ENCODE measurements around the gene FNDC5. TPM values are rescaled to one million over a fixed set of nuclear protein-coding genes. Genes with fewer than 3 reads are reported as not detected.

FNDC5 gene
- total and polyA plus RNA-seq, 9 of the 15 experiments (the other 6 are each of a cell fraction or from before 2014, with no cell fraction given) = 0.06 to 2.1 (median 0.22) TPM

DNA sequence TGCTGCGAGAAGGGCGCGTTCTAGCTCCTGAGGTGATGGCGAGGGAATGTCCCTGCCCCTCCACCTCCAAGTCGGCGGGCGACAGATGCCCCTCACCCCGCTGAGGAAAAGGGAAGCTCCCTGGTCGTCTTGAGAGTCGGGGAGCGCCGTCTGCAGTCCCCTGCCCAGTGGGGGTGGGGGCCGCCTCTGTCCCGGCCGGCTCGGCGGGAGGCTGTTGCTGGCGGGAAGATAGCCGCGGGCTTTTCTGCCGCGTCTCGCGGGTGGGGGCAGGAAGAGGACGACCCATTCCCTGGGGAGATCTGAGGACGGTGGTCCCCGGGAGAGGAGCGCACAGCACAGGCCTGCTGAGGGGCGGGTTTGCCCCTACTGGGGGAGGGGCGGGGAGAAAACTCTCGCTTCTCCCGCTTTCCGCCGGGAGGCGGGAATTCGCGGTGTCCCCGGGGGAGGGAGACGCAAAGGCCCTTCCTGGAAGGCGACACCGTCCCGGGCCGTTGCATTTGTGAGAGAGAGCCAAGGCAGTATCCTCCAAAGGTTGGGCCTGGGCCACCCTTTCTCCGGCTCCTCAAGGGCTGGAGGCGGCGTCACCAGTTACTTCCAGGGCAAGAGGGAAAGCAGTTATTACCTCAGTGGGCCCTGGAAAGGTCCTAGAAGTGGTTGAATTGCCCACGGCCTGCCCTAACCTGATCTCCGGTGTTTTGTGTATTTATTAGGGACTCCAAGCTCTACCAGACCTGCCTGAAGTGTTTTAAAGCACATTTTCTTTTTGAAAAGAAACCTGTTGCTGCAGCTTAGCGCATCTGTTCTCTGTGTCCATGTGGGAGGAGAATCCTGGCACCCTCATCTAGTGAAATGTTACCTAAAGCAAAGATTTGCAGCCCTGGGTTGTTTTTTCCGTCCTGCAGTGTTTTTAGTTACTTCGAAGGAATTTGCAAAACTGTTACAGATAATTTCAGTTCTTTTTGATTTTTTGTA, 52.6 kb downstream of the FNDC5 start (continued):
- TF ChIP-seq ZNF76 (CRISPR knock-in tag; IDR thresholded peaks at IDR 0.05; ENCODE audit: borderline replicate concordance) = 0 out of 2 replicates have a peak, but pooled peaks have one; percentile 33
- TF ChIP-seq SUPT5H (IDR thresholded peaks at IDR 0.05) = peak; percentile 64; the same call in 1 of the 2 replicates
- TF ChIP-seq, protein P1, sequence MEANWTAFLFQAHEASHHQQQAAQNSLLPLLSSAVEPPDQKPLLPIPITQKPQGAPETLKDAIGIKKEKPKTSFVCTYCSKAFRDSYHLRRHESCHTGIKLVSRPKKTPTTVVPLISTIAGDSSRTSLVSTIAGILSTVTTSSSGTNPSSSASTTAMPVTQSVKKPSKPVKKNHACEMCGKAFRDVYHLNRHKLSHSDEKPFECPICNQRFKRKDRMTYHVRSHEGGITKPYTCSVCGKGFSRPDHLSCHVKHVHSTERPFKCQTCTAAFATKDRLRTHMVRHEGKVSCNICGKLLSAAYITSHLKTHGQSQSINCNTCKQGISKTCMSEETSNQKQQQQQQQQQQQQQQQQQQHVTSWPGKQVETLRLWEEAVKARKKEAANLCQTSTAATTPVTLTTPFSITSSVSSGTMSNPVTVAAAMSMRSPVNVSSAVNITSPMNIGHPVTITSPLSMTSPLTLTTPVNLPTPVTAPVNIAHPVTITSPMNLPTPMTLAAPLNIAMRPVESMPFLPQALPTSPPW (CRISPR knock-in tag; IDR thresholded peaks at IDR 0.05) = peak; percentile 73
- peak; percentile 10 for TF ChIP-seq TBP (optimal IDR thresholded peaks at IDR 0.05; ENCODE audit: low read depth, low read length)
- TF ChIP-seq HNRNPH1 (optimal IDR thresholded peaks at IDR 0.05; ENCODE audit: low read depth, low read length) = no peak
- TF ChIP-seq ETV5 (CRISPR knock-in tag; IDR thresholded peaks at IDR 0.05; ENCODE audit: low read depth) = no peak; the same call in 1 of the 2 replicates
- peak; percentile 38 for TF ChIP-seq MBD2 (IDR thresholded peaks at IDR 0.05; ENCODE audit: borderline replicate concordance, low read depth)
- no peak for TF ChIP-seq SMARCB1 (IDR thresholded peaks at IDR 0.05; ENCODE audit: insufficient read length, low read depth)
- TF ChIP-seq, protein P2, sequence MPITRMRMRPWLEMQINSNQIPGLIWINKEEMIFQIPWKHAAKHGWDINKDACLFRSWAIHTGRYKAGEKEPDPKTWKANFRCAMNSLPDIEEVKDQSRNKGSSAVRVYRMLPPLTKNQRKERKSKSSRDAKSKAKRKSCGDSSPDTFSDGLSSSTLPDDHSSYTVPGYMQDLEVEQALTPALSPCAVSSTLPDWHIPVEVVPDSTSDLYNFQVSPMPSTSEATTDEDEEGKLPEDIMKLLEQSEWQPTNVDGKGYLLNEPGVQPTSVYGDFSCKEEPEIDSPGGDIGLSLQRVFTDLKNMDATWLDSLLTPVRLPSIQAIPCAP (CRISPR knock-in tag; IDR thresholded peaks at IDR 0.05; ENCODE audit: borderline replicate concordance) = no peak
- peak; percentile 8 for TF ChIP-seq BRD9 (IDR thresholded peaks at IDR 0.05; ENCODE audit: low read depth, partially characterized antibody)
- 0 out of 2 replicates have a peak, but pooled peaks have one; percentile 68 for TF ChIP-seq ZBTB1 (CRISPR knock-in tag; IDR thresholded peaks at IDR 0.05; ENCODE audit: borderline replicate concordance, low read depth)
- peak; percentile 66; the same call in 1 of the 2 replicates for TF ChIP-seq GATAD2A (IDR thresholded peaks at IDR 0.05)
- peak; percentile 63 for TF ChIP-seq KDM5B (IDR thresholded peaks at IDR 0.05; ENCODE audit: insufficient replicate concordance, low read depth, low read length)
- peak; percentile 29; the same call in 1 of the 2 replicates for TF ChIP-seq CBX1 (IDR thresholded peaks at IDR 0.05; ENCODE audit: low read depth)
- no peak for TF ChIP-seq PHB2 (IDR thresholded peaks at IDR 0.05; ENCODE audit: low read depth)
- TF ChIP-seq ZFX (CRISPR knock-in tag; IDR thresholded peaks at IDR 0.05) = peak; percentile 89
- peak; percentile 58 to 77 for TF ChIP-seq MAZ (CRISPR knock-in tag; conservative IDR thresholded peaks at IDR 0.05 in 1 of 2, IDR thresholded peaks at IDR 0.05 in 1 of 2)

Measured in K562 (cell line).